ENCODE results near the gene EPB42.
A peak's percentile ranks its signal among the peaks of the same experiment; 100 is the strongest.
"Not testable (repeated sequence)": the region's sequence is repeated elsewhere in the genome, so short reads cannot be mapped to it uniquely, and the experiment has no call there.

The EPB42 gene

DNA sequence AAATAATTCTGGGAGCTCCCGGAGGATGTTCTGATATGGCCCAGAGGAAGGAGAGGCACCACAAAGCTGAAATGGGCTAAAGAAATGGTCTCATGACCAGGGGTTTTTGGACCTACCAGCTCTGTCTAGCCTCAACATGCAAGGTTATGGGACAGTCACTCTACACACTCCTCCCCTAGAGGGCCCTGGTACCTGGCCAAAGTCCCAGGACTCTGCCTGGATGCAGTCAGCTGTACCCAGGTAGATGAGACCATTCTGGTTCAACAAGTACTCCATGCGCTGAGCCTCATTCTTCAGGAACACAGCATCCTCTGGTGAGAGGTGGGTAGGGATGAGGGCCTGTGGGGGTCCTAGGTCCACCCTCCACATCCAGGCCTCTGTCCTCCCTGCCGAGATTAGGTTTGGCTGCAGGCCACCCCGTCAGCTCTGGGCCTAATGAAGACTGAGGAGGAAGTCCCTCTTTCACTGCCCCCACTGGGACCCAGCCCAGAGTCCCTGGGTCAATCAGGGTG is 9.5 kb downstream of the EPB42 start:
- DNase-seq = no peak

DNA sequence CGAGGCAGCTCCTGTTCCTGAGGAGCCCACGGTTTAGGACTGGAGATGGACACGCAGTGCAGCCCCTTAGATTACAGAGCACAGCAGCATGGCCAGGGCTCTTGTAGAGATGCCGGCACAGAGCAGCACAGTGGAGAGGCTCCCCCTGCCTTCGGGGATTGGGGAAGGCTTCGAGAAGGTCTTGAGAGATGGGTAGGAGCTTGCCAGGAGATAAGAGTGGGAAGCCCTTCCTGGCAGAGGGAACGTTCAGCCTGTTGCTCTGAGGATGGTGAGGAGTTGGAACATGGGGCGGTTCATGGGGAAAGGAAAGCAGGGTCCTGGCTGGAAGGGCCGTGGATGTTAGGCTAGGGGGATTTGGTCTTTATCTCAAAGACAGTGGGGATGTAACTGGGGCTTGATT is 10.0 kb downstream of the EPB42 start:
- DNase-seq = no peak

DNA sequence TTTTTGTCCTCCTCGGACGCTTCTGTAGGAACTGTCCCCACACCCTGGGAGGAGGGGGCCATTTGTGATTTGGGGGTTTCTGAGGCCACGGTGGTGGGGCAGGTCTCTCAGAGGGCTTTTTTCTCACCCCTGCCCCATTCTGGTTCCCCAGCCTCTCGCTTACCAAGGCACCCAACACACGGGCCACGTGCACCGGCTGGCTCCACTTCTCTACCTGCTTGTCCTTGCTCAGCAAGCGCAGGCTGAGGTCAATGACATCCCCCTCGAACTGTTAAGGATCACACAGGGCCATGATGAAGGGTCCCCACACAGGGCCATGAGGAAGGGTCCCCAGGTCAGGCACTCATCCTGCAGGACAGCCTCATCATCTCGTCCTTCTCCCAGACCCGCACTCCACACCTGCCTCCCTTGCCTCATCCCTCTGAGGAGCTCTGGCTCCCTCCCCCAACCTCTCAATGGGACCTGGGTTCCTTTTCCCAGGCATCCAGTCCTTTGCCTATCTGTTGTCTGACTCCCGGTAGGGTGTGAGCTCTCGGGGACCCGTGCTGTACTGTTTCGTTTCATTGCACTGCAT is 10.6 kb downstream of the EPB42 start:
- no peak for DNase-seq

DNA sequence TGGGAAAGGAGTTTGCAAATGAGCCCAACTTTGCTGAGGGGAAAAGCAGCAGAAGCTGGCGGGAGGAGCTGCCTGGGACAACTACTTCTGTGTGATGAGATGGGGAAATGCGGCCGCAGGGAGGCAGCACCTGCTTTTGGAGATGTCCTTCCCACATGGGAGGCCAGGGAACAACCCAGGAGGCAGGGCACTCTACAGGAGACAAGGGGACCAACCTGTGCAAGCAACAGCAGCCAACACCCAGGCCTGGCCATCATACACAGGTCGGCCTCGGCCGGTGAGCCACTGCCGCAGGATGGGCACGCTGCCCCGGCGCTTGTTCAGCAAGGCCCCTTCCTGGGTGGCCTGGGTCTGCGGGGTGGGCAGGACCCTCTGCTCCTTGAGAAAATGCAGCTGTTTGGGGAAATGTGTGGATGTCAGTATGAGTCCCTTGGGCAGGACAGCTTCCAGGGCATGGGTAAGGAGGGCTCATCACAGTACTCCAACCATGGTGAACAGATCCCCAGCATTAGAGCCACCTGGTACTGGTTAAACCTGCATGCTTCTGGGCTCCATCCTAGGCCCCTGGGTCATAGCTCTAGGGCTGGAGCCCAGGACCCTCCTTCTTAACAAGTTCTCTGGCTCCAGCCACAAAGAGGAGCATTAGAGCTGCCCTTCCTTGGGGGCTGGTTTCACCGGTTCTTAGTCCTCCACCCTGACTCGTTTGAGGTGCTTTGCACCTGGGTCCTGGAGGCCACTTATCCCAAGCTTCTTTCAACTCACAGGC is 11.6 kb downstream of the EPB42 start:
- no peak for DNase-seq

DNA sequence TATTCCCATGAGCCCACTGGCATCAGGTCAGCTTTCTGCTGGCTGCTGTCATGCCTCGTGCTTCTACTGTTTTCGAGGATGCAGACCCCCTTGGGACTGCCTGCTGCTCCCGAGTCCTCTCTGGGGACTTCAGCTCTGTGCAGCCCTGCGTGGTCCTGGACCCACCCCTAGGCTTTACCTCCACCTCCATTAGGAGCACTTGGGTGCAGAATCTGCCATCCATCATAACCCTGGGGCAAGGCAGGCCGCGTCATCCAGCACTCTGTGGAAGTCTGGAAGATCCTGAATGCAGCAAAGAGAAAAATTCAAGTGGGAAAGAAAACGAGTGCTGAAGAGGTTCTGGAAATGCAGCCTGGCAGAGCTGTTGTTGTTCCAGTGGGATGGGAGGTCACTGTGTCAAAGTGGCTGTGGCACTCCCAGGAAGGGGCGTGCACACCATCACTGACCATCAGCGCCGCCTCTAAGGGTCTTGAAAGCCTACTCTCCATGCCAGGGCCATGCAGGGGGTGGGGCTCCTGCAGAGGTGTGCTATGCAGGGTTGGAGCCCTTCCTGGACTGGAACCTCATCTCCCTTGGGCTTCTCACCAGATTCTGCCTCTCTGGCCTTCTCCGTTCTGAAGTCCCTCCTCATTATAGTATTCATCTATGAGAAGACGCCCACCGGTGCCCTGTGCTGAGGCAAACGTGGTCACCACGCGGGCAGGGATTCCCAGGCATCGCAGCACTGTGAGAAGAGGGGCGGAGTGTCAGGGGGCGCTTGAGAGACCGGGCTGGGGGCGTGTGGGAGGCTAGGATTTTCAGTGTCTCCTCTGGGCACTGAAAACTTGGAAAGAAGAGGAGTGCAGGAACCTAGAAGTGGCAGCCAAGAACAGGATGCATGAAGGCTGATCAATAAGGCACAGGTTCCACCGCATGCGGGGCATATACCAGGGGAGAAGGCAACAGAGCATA is 12.5 kb downstream of the EPB42 start:
- DNase-seq = no peak

DNA sequence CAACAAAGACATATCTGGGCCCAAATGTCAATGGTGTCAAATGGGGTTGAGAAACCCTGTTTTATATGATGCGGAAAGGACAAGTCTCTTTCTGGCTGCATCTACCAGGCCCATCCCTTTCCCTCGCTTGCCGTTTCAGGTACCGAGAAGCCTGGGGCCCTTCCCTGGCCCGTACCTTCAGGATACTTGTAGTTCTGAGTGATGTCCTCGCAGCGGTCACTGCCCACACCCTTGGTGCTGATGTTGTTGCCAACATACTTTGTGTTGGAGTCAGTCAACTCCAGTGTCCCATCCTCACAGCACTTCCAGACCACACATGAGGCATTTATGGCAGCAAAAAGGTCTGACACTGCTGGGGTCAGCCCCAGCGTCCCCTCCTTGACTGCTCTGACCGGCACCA is 13.8 kb downstream of the EPB42 start:
- DNase-seq = no peak

DNA sequence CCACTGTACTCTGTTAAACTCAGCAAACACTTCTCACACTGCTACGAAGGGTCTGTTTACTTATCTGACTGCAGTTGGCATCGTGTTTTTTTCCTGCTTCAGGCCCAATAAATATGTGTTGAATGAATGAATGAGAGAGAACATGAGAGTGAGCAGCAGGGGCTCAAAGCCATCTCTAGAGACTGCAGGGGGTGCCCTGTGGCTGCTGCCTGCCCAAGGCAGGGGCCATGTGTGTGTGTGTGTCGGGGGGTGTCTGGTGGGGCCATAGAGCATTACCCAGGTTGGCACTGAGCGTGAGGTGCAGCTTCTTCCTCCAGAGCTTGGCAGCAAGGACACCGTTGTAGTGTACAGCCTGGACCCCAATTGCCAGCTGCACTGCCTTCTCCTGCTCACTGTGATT is 14.8 kb downstream of the EPB42 start:
- DNase-seq = no peak

DNA sequence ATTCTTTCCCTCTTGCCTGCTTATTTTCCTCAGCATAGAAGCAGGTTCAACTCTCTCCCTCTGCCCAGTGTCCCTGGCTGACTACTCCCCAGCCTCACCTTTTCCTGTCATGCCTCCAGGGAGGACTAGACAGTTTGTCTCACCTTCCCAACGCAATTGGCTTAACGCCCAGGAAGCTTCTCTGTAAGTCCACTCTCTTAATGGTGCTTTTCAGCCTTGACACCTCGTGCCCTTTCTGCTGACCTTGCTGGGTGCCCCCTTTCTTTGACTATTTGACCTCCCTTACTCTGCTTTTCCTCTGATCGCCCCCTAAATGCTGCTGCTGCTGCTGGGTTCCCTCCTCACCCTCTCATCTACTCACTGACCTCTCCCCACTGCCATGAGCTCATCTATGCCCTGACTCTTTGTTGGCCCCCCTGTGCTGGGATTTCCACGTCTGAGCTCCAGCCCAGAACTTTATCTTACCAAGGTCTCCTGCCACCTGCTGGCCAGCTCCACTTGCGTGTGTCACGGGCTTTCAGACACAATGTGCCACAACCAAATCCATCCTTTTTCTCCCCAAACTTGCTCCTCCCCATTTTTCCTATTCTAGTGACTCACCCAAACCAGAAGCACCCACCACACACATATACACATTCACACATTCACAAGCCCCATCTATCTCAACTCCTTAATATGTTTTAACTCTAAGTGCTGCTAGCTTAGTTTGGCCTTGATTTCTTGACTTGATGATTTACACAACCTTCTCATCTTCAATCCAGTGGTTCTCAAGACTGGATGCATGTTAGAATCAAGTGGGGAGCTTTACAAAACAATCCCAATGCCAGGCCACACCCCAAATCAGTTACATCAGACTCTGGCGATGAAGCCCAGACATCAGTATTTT is 16.6 kb downstream of the EPB42 start:
- DNase-seq = peak; percentile 10

DNA sequence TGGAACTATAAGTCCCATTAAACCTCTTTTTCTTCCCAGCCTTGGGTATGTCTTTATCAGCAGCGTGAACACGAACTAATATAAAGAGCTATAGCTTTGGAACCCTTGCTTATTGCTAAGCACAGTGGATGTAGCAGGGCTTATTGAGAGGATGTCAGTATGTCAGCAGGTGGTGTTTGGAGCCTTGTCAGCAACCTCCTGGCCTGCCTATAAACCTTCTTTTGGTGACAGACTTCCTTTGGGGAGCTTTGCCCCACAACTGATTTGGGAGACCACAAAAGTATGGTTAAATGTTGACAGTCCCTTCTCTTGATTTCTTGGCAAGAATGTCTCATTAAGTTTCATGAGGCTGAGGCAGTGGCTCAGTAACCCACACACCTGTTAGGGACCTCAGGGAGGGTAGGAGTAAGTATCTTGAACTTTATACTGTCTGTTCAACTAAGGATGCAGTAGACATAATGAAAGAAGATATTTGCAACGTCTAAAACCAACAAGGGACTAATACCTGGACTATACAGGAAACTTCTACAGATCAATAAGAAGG is 20.8 kb downstream of the EPB42 start:
- DNase-seq = no peak

DNA sequence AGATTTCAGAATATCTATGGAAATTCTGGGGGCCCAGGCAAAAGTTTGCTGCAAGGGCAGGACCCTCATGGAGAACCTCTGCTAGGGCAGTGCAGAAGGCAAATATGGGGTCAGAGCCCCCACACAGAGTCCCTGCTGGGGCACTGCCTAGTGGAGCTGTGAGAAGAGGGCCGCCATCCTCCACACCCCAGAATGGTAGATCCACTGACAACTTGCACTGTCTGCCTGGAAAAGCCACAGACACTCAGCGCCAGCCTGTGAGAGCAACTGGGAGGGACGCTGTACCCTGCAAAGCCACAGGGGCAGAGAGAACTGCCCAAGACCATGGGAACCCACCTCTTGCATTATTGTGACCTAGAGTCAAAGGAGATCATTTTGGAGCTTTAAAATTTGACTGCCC is 21.8 kb downstream of the EPB42 start:
- DNase-seq = no peak

DNA sequence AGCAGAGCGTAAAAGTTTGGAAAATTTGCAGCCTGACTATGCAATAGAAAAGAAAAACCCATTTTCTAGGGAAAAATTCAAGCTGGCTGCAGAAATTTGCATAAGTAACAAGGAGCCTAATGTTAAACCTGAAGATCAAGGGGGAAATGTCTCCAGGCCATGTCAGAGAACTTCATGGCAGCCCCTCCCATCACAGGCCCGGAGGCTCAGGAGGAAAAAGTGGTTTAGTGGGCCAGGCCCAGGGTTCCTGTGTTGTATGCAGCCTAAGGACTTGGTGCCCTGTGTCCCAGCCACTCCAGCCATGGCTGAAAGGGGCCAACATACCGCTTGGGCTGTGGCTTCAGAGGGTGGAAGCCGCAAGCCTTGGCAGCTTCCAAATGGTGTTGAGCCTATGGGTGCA is 22.3 kb downstream of the EPB42 start:
- DNase-seq = not testable (repeated sequence)

DNA sequence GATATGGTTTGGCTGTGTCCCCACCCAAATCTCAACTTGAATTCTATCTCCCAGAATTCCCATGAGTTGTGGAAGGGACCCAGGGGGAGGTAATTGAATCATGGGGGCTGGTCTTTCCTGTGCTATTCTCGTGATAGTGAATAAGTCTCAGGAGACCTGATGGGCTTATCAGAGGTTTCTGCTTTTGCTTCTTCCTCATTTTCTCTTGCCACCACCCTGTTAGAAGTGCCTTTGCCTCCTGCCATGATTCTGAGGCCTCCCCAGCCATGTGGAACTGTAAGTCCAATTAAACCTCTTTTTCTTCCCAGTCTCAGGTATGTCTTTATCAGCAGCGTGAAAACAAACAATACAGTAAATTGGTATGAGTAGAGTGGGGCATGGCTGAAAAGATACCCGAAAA is 23.0 kb downstream of the EPB42 start:
- DNase-seq = not testable (repeated sequence)

DNA sequence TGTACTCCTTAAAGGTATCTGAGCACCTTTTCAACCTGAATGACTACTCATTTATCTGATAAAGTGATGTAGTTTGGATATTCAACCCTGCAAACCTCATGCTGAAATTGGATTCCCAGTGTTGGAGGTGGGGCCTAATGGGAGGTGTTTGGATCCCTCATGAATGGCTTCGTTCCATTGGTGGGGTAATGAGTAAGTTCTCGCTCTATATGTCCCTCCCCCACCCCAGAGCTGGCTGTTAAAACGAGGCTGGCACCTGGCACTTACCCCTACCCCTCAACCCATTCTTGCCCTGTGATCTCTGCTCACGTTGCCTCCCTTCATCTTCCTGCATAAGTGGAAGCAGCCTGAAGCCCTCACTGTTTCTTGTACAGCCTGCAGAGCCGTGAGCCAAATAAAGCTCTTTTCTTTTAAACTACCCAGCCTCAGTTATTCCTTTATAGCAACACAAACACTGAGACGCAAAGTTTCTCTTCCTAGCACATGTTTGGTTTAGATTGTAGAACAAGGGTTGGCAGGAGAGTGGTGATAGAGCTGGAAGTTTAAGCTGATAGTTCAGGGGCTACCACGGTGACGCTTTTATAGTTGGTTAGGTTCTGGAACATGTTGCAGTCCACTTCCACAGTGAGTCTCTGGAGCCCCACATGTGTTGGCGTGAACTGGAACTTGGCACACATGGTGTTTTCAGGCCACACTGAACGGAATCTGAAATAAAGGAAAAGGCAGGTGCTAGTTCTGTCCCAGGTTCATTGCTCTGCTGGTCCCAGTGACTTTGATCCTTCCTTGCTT is 23.9 kb downstream of the EPB42 start:
- no peak for DNase-seq

DNA sequence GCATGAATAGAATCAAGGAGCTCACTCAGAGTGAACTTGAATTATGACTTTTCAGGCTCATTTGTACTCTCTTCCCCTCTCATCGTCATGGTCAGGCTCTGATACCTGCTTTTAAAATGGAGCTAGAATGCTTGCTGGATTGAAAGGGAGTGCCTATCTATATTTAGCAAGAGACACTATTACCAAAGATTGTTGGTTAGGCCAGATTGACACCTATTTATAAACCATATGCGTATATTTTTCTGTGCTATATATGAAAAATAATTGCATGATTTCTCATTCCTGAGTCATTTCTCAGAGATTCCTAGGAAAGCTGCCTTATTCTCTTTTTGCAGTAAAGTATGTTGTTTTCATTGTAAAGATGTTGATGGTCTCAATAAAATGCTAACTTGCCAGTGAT is 26.0 kb downstream of the EPB42 start:
- DNase-seq = no peak

DNA sequence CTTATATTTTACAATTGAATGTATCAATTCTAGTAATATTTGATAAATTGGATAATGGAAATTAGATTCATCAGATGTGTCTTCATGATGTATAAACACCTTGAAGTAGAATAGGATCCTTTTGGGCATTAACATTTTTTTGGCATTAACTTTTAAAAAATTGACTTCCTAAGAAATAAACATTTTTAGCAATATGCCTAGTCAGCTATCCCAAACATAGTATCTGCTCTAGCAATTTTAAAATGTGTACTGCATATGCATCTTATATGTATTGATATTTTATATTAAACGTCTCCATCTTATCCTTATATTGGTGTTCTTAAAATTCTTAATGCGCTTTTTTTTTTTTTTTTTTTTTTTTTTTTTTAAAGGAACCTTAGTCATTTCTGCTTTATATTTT is 27.1 kb downstream of the EPB42 start:
- DNase-seq = no peak

DNA sequence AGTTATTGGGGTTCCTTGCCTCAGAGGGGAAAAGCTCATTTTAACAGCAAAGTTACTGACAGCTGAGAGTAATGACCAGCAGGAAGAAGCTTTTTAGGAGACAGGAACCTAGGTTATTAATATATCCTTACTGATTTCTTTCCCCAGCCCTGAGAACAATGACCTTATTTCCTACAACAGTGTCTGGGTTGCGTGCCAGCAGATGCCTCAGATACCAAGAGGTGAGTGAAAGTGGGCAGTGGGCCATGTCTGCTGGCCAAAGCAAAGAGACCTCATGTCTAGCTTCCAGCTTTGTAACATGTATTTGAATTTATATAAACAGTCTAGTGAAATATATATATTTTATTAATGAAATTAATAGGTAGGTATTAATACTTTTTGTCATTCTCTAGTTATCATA is 30.6 kb downstream of the EPB42 start:
- DNase-seq = no peak

DNA sequence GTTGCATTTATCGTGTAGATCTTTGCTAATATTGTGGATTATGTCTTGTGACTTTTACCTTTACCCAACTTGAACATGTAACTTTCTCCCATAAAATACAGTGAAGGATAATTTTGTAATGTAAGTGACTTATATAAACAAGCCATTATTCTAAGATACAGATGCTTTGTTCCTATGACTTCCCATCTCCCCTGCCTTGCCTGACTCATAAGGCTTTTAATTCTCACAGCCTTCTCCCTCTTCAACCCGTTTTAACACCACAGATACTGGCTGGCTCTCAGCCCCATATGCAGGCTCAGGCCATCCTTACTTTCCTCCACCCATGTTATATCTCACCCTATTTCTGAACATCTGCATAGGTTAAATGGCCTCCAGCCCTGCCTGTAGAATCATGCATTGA is 31.5 kb downstream of the EPB42 start:
- no peak for DNase-seq

DNA sequence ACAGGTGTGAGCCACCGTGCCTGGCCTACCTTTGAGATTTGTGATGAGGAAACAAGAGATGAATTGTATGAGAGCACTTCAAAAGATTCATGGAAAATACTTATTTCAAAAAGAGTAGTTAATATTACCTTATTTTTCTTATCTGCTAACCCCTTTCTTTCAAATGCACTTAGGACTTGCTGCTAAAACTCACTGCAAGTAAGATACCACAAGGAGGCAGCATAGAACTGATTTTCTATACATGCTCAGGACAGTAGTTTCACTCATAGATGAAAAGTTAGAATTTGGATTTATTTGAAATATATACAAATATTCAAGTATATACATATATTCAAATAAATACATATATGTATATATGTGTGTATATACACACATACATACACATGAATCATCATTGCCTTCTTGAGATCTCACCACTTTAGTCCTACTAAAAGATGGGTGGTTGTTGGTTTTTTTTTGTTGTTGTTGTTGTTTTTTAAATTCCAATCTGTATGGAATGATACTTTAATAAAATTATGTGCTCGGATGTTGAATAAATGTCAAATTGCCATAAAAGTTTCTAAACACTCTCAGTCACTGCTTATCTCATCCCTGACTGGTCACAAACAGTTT is 33.2 kb downstream of the EPB42 start:
- peak; percentile 43 for DNase-seq

DNA sequence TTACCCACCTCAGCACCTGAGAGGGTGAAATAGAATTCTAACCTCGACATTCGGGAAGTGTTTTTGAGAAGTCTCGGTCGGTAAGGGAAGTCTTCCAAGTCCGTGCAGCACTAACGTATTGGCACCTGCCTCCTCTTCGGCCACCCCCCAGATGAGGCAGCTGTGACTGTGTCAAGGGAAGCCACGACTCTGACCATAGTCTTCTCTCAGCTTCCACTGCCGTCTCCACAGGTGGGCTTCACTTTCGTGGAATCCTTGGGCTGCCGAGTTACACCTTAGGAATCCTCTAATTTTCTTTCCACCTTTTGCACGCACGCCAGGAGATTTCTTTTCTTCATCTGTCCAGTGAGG is 34.8 kb downstream of the EPB42 start:
- DNase-seq = no peak

DNA sequence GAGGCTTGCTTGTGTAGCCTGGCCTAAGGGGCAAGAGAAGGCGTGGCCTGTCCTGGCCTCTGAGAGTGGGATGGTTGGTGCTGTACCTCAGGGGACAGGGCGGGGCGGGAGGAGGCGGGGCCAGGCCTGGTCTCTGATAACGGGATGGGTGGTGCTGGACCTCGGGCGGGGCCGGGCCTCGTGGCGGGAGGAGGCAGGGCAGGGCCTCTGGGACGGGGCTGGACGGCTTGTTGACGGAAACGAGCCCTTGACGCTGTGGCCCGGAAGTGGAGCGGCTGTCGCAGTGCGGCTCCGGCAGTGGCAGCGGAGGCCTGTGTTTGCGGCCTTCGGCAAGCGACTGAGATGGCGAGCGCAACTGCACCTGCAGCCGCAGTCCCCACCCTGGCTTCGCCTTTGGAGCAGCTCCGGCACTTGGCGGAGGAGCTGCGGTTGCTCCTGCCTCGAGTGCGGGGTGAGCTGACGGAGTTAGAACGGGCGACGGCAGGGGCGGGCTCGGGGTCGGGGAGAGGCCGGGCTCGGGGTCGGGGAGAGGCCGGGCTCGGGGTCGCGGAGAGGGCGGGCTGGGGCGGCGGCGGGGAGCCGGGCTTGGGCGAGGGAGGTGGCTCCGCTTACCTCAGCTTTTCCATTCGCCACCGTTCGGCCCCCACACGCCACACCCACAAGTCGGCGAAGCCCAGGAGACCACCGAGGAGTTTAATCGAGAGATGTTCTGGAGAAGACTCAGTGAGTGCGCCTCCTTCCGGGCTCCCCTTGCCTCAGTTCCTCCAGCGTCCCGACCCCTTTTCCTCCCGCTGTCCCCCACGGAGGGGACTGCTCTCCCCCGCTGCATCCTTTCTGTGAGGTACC is 35.4 kb downstream of the EPB42 start, which contains the start of gene CCNDBP1:
Gene CCNDBP1, plus strand, starts transcription at position 247 of the 846 bp plus-strand sequence. Its CDS starts 96 bp downstream, at position 343.
- peak; percentile 84 for DNase-seq

All from central memory CD4-positive, alpha-beta T cell (primary cell).